GM12878 (cell line): ENCODE measurements around the gene MBNL1. TPM values are rescaled to one million over a fixed set of nuclear protein-coding genes. Genes with fewer than 3 reads are reported as not detected.

Experiments
- ATAC-seq: fragments of 200-7000 bp; cut with Tn5 transposase; 3 replicates; pipeline ENCODE4 v1.9.1; 2020; ENCODE audit warnings: mild to moderate bottlenecking, moderate library complexity
- BruUV-seq: library from RNA; stranded (reverse); fragments of 400-500 nt; replicated peaks from 2 replicates; lab custom pipeline; 2021; lab: Mats Ljungman, UMichigan
- CTCF ChIA-PET: fragments of 300-600 bp; sonication (Branson Sonifier 250); formaldehyde crosslinking; extraction: SDS; loops from one replicate; lab custom pipeline; 2021; ENCODE audit warnings: inconsistent platforms; lab: Yijun Ruan, JAX
- POLR2A ChIA-PET: fragments of 350-600 bp; formaldehyde crosslinking; extraction: SDS; loops from one replicate; lab custom pipeline; 2021; ENCODE audit warnings: inconsistent platforms; lab: Charles Lee
- RAD21 ChIA-PET: fragments of 300-600 bp; sonication (Branson Sonifier 250); formaldehyde crosslinking; loops from one replicate; lab custom pipeline; 2023; ENCODE audit warnings: antibody characterized with exemption; ENCODE audit not compliant: unreplicated experiment; lab: Charles Lee
- SMC1A ChIA-PET: fragments of 300-600 bp; sonication (Branson Sonifier 250); formaldehyde crosslinking; loops from one replicate; lab custom pipeline; 2023; ENCODE audit not compliant: unreplicated experiment, uncharacterized antibody; lab: Charles Lee
- DNase-seq: peaks from one replicate; pipeline ENCODE4 v3.0.0-alpha.2; 2011; ENCODE audit warnings: low read depth, low spot score
- FAIRE-seq: peaks from 3 replicates; lab custom pipeline; 2011; peaks lifted over from hg19 to GRCh38; lab: Jason Lieb, UNC
- H2AFZ ChIP-seq: 2 replicates; pipeline ENCODE4 v1.6.0; 2011; ENCODE audit warnings: low read depth, low read length, control low read depth; ENCODE audit not compliant: control insufficient read depth
- H3K27ac ChIP-seq: 2 replicates; pipeline ENCODE4 v1.5.1; 2011; ENCODE audit warnings: control low read depth; ENCODE audit not compliant: control insufficient read depth, insufficient read depth
- H3K27me3 ChIP-seq, 2 experiments: replicated peaks in 1 of 2; 2 replicates each; pipeline versions ENCODE4 v1.6.0 to v1.6.1; 2011; ENCODE audit warnings: low read length in 1 of 2; ENCODE audit not compliant: control insufficient read depth in 2 of 2, insufficient read depth in 2 of 2
- H3K36me3 ChIP-seq, 2 experiments: 2 replicates each; pipeline ENCODE4 v1.5.1; 2011; ENCODE audit warnings: low read length in 1 of 2; ENCODE audit not compliant: control insufficient read depth in 2 of 2, insufficient read depth in 2 of 2
- H3K4me1 ChIP-seq: 2 replicates; pipeline ENCODE4 v1.6.1; 2011; ENCODE audit warnings: mild to moderate bottlenecking, low read length, moderate library complexity, mixed read lengths; ENCODE audit not compliant: control insufficient read depth, insufficient read depth
- H3K4me2 ChIP-seq: 2 replicates; pipeline ENCODE4 v1.6.0; 2011; ENCODE audit warnings: control low read depth; ENCODE audit not compliant: control insufficient read depth, insufficient read depth
- H3K4me3 ChIP-seq: fragments of 200-600 bp; sonication (generic); 2 replicates; pipeline ENCODE4 v1.5.1; 2016
- H3K79me2 ChIP-seq: 2 replicates; pipeline ENCODE4 v1.6.0; 2011; ENCODE audit warnings: low read length; ENCODE audit not compliant: control insufficient read depth, insufficient read depth
- H3K9ac ChIP-seq: 2 replicates; pipeline ENCODE4 v1.8.0; 2011; ENCODE audit warnings: low read length, control low read depth, mixed read lengths; ENCODE audit not compliant: control insufficient read depth, insufficient read depth
- H3K9me3 ChIP-seq: replicated peaks from 3 replicates; pipeline ENCODE4 v1.5.1; 2011; ENCODE audit warnings: mild to moderate bottlenecking, low read length; ENCODE audit not compliant: control insufficient read depth, insufficient read depth
- H4K20me1 ChIP-seq: 2 replicates; pipeline ENCODE4 v1.6.0; 2011; ENCODE audit not compliant: control insufficient read depth, insufficient read depth
- ATF2 ChIP-seq: IDR thresholded peaks from 2 replicates; pipeline ENCODE4 v1.6.1; 2012; ENCODE audit warnings: low read length, inconsistent platforms
- CBX5 ChIP-seq: sonication (generic); IDR thresholded peaks from 2 replicates; pipeline ENCODE4 v1.6.1; 2016; ENCODE audit warnings: low read depth, moderate library complexity, mild to moderate bottlenecking, inconsistent platforms
- CEBPB ChIP-seq, 2 experiments: fragments of 150-350 bp in 1 of 2; IDR thresholded peaks; 2 replicates each; pipeline ENCODE4 v1.6.1; 2012 to 2014; ENCODE audit warnings: low read depth in 2 of 2, low read length in 2 of 2, borderline replicate concordance in 1 of 2, inconsistent platforms in 1 of 2
- CHD4 ChIP-seq: fragments of 200-600 bp; sonication (generic); IDR thresholded peaks from 2 replicates; pipeline ENCODE4 v1.6.1; 2016; ENCODE audit warnings: mild to moderate bottlenecking
- EED ChIP-seq: sonication (generic); IDR thresholded peaks from 2 replicates; pipeline ENCODE4 v1.6.1; 2016; ENCODE audit warnings: antibody characterized with exemption, low read depth
- EZH2 ChIP-seq: IDR thresholded peaks from 2 replicates; pipeline ENCODE4 v1.6.1; 2012; ENCODE audit warnings: low read depth, mild to moderate bottlenecking, control low read depth, inconsistent platforms, low read length, borderline replicate concordance; ENCODE audit not compliant: control insufficient read depth
- HDAC6 ChIP-seq: fragments of 200-600 bp; sonication (generic); IDR thresholded peaks from one replicate; pipeline ENCODE4 v1.8.0; 2017; ENCODE audit warnings: antibody characterized with exemption; ENCODE audit not compliant: unreplicated experiment
- JUNB ChIP-seq: IDR thresholded peaks from 2 replicates; pipeline ENCODE4 v1.6.1; 2016; ENCODE audit warnings: antibody characterized with exemption, mild to moderate bottlenecking
- KAT2A ChIP-seq: conservative IDR thresholded peaks from 2 replicates; pipeline ENCODE4 v1.6.1; 2011; ENCODE audit warnings: low read depth, low read length; ENCODE audit not compliant: control insufficient read depth
- MAX ChIP-seq: IDR thresholded peaks from 2 replicates; pipeline ENCODE4 v1.6.1; 2012; ENCODE audit warnings: low read depth, low read length, improper control_type of control experiment
- NFIC ChIP-seq: IDR thresholded peaks from 2 replicates; pipeline ENCODE4 v1.6.1; 2012; ENCODE audit warnings: low read depth, mild to moderate bottlenecking, inconsistent platforms, low read length, moderate library complexity
- PAX5 ChIP-seq: IDR thresholded peaks from 2 replicates; pipeline ENCODE4 v1.6.1; 2011; ENCODE audit warnings: low read depth, low read length, borderline replicate concordance
- POLR2A ChIP-seq: IDR thresholded peaks from 2 replicates; pipeline ENCODE4 v1.6.1; 2011; ENCODE audit warnings: low read depth, mild to moderate bottlenecking, low read length
- SMARCA5 ChIP-seq: fragments of 450-650 bp; IDR thresholded peaks from 2 replicates; pipeline ENCODE4 v1.6.1; 2017; ENCODE audit warnings: mild to moderate bottlenecking
- SMC3 ChIP-seq: IDR thresholded peaks from 2 replicates; pipeline ENCODE4 v1.6.1; 2011; ENCODE audit warnings: low read length, improper control_type of control experiment, borderline replicate concordance
- YY1 ChIP-seq: IDR thresholded peaks from 2 replicates; pipeline ENCODE4 v1.6.1; 2011; ENCODE audit warnings: low read depth, mild to moderate bottlenecking, low read length
- WGBS: methylation state at CpG from one replicate; pipeline ENCODE4 v1.1.6; 2016; ENCODE audit warnings: low lambda C conversion rate; ENCODE audit not compliant: insufficient replicate concordance, insufficient coverage; ENCODE audit errors: missing lambda C conversion rate; 5-methylcytosine and 5-hydroxymethylcytosine counted together
- in situ Hi-C: fragments of 300-500 bp; cut with MboI; formaldehyde crosslinking; loops from 9 replicates; pipeline ENCODE4 v1.14.3; 2018; ENCODE audit warnings: mixed read lengths
- intact Hi-C: fragments of 100-400 bp; cut with micrococcal nuclease; formaldehyde crosslinking; loops from one replicate; pipeline ENCODE4 v1.14.2; 2022; ENCODE audit not compliant: unreplicated experiment
- polyA plus RNA-seq, 11 experiments: library from polyadenylated mRNA; depleted of rRNA in 4 of 11; unstranded in 6 of 11; stranded (reverse) in 5 of 11; fragments of >200 nt; fragmentation: Nextera tagmentation in 4 of 11; fragmentation: Illumina TruSeq in 1 of 11; extraction: Ambion mirVana in 4 of 11; extraction: Trizol in 1 of 11; gene quantifications; 1 replicate in 1 of 11; 2 replicates in 10 of 11; pipeline versions ENCODE4 v1.2.1 to v1.2.3, GENCODE V29; 2011 to 2016; ENCODE audit warnings: inconsistent platforms in 2 of 11, missing spikeins in 2 of 11, low read depth in 1 of 11
- total RNA-seq, 4 experiments: library from RNA; depleted of rRNA in 3 of 4; stranded (reverse); fragments of >200 nt in 3 of 4; fragmentation: Illumina TruSeq in 1 of 4; extraction: Trizol in 1 of 4; gene quantifications; 2 replicates each; pipeline versions ENCODE4 v1.2.1 to v1.2.3, GENCODE V29; 2013 to 2021
- TF ChIP-seq, protein P1 (sequence below): fragments of 450-650 bp; formaldehyde crosslinking; IDR thresholded peaks from 2 replicates; pipeline ENCODE4 v1.4.0; 2020; ENCODE audit warnings: mild to moderate bottlenecking, moderate library complexity
- TF ChIP-seq, protein P2 (sequence below): fragments of 450-650 bp; IDR thresholded peaks from 2 replicates; pipeline ENCODE4 v1.6.1; 2017; ENCODE audit warnings: borderline replicate concordance

The MBNL1 gene
- total and polyA plus RNA-seq, 10 of the 15 experiments (the other 5 are each of a cell fraction or from before 2014, with no cell fraction given): 59.6 to 337 (median 143) TPM

DNA sequence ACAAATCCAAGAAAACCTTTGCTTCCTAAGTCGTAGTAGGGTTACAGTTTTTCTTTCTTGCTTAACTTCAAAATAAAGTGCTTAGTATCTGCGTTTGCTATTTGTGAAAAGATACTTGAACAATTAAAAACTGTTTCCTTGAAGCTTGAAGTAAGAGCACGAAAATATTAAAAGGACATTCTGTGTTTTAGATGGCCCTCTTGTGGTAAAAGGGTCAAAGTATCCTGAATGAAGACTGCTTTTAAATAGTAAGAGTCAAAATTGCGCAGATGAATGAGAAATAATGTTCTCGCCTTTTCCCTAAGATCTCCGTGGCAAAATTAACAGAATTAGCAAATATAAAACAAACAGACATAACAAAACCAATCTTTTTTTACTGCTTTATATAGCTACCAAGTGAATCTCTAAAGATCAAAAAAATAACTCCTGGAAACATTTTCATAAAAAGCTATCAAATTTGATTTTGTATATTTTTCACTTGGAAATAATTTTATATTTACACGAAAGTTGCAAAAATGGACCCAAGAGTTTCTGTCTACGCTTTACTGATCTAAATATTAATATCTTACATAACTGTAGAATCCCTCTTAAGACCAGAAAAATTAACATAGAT is 175.4 kb downstream of the MBNL1 start:
- no peak overlapping the region; the same call in 1 of the 2 replicates for H3K27ac ChIP-seq
- peaks cover 4 to 15% of the 10 kb centered on the region in 2 experiments for H3K36me3 ChIP-seq
- FAIRE-seq (no peak), ATAC-seq (peak; percentile 75), DNase-seq (peak; percentile 33)
- ChIA-PET POLR2A (interaction anchor here (1.5 kb wide), 1 partner anchor 256 kb away, joined by 3 read pairs; no protein-coding TSS in a partner anchor), SMC1A (interaction anchor here (0.6 to 7.9 kb wide), 71 partner anchors 8 to 605 kb away, joined by 3 to 211 read pairs (median 4); partner anchors contain the start of gene MBNL1), CTCF (interaction anchor here (0.7 to 13.5 kb wide), 64 partner anchors 9 to 525 kb away, joined by 3 to 282 read pairs (median 5); no protein-coding TSS in a partner anchor), RAD21 (interaction anchor here (0.6 to 8.4 kb wide), 52 partner anchors 12 to 372 kb away, joined by 3 to 138 read pairs (median 5); partner anchors contain the start of gene MBNL1)
- peaks cover 49% of the 10 kb centered on the region for H3K79me2 ChIP-seq
- H4K20me1 ChIP-seq: no peaks in the 10 kb centered on the region
- H3K4me3 ChIP-seq: no peak overlapping the region
- under 1% methylated on average over 8 of the region's 8 CpGs for WGBS
- H3K9ac ChIP-seq: no peak overlapping the region
- in situ Hi-C loops (loop anchor here (5.0 kb wide), 2 partner anchors 267 to 372 kb away; no protein-coding TSS in a partner anchor), intact Hi-C loops (loop anchor here (1.0 to 5.0 kb wide), 4 partner anchors 87 to 372 kb away; no protein-coding TSS in a partner anchor)
- H3K27me3 ChIP-seq: no peaks in the 10 kb centered on the region
- BruUV-seq: no TSS peak
- H2AFZ ChIP-seq: no peak overlapping the region
- H3K9me3 ChIP-seq: peaks cover 4% of the 10 kb centered on the region
- H3K4me1 ChIP-seq: peaks cover 13% of the 10 kb centered on the region; the same call in 1 of the 2 replicates
- H3K4me2 ChIP-seq: no peak overlapping the region
- no peak for TF ChIP-seq ATF2
- no peak for TF ChIP-seq PAX5
- TF ChIP-seq CHD4: no peak
- no peak for TF ChIP-seq MAX
- no peak for TF ChIP-seq CEBPB (IDR thresholded peaks at IDR 0.05; ENCODE audit: borderline replicate concordance in 1 of 2, low read depth in 2 of 2, low read length in 2 of 2)
- TF ChIP-seq EZH2: no peak
- no peak for TF ChIP-seq POLR2A
- no peak for TF ChIP-seq EED
- TF ChIP-seq JUNB: no peak
- TF ChIP-seq, protein P1, sequence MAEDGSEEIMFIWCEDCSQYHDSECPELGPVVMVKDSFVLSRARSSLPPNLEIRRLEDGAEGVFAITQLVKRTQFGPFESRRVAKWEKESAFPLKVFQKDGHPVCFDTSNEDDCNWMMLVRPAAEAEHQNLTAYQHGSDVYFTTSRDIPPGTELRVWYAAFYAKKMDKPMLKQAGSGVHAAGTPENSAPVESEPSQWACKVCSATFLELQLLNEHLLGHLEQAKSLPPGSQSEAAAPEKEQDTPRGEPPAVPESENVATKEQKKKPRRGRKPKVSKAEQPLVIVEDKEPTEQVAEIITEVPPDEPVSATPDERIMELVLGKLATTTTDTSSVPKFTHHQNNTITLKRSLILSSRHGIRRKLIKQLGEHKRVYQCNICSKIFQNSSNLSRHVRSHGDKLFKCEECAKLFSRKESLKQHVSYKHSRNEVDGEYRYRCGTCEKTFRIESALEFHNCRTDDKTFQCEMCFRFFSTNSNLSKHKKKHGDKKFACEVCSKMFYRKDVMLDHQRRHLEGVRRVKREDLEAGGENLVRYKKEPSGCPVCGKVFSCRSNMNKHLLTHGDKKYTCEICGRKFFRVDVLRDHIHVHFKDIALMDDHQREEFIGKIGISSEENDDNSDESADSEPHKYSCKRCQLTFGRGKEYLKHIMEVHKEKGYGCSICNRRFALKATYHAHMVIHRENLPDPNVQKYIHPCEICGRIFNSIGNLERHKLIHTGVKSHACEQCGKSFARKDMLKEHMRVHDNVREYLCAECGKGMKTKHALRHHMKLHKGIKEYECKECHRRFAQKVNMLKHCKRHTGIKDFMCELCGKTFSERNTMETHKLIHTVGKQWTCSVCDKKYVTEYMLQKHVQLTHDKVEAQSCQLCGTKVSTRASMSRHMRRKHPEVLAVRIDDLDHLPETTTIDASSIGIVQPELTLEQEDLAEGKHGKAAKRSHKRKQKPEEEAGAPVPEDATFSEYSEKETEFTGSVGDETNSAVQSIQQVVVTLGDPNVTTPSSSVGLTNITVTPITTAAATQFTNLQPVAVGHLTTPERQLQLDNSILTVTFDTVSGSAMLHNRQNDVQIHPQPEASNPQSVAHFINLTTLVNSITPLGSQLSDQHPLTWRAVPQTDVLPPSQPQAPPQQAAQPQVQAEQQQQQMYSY: no peak
- TF ChIP-seq CBX5: no peak
- peak; percentile 62; the same call in 1 of the 2 replicates for TF ChIP-seq SMC3
- TF ChIP-seq, protein P2, sequence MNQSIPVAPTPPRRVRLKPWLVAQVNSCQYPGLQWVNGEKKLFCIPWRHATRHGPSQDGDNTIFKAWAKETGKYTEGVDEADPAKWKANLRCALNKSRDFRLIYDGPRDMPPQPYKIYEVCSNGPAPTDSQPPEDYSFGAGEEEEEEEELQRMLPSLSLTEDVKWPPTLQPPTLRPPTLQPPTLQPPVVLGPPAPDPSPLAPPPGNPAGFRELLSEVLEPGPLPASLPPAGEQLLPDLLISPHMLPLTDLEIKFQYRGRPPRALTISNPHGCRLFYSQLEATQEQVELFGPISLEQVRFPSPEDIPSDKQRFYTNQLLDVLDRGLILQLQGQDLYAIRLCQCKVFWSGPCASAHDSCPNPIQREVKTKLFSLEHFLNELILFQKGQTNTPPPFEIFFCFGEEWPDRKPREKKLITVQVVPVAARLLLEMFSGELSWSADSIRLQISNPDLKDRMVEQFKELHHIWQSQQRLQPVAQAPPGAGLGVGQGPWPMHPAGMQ: no peak
- no peak for TF ChIP-seq HDAC6
- no peak for TF ChIP-seq KAT2A
- TF ChIP-seq SMARCA5: peak; percentile 58; the same call in 1 of the 2 replicates
- no peak for TF ChIP-seq YY1
- TF ChIP-seq NFIC: no peak
